Tibial nerve (tissue), 4 donors: ENCODE data around the gene SETD3.

Experiments used
- CTCF ChIP-seq, 5 experiments: fragments of 200-600 bp in 3 of 5; fragments of 450-650 bp in 2 of 5; sonication (generic) in 3 of 5; IDR thresholded peaks; one replicate each; pipeline ENCODE4 v1.5.1; 2016 to 2019; ENCODE audit warnings: antibody characterized with exemption in 5 of 5, mild to moderate bottlenecking in 3 of 5, moderate library complexity in 2 of 5
- EP300 ChIP-seq, 2 donors: sonication (generic); formaldehyde crosslinking; IDR thresholded peaks; one replicate each; pipeline ENCODE4 v1.6.1; 2017; ENCODE audit warnings: antibody characterized with exemption in 2 of 2, mild to moderate bottlenecking in 1 of 2
- POLR2A ChIP-seq, 2 donors: fragments of 450-650 bp; IDR thresholded peaks; one replicate each; pipeline ENCODE4 v1.6.1; 2017; ENCODE audit warnings: antibody characterized with exemption in 2 of 2, mild to moderate bottlenecking in 2 of 2, moderate library complexity in 2 of 2

GRCh38 chr14:99503848-99504453 lies 23.3 kb upstream of the SETD3 start:
- TF ChIP-seq CTCF (IDR thresholded peaks at IDR 0.05) (no peak), POLR2A (IDR thresholded peaks at IDR 0.05) (no peak), EP300 (IDR thresholded peaks at IDR 0.05) (no peak)
